Colonic mucosa (tissue), 4 donors: ENCODE data around the gene HJURP. TPM values are rescaled to one million over a fixed set of nuclear protein-coding genes. Genes with fewer than 3 reads are reported as not detected.

Experiments
- DNase-seq: peaks from one replicate; pipeline ENCODE4 v3.0.0-alpha.2; 2020
- H3K27ac ChIP-seq: fragments of 200-600 bp; one replicate; pipeline ENCODE4 v1.8.0; 2021
- H3K27me3 ChIP-seq: fragments of 200-600 bp; one replicate; pipeline ENCODE4 v1.8.0; 2021
- H3K36me3 ChIP-seq: fragments of 200-600 bp; one replicate; pipeline ENCODE4 v1.8.0; 2021
- H3K4me1 ChIP-seq: fragments of 200-600 bp; one replicate; pipeline ENCODE4 v1.8.0; 2021; ENCODE audit warnings: mild to moderate bottlenecking
- H3K4me3 ChIP-seq: fragments of 200-600 bp; one replicate; pipeline ENCODE4 v1.8.0; 2021
- H3K9ac ChIP-seq, 2 donors: one replicate each; pipeline ENCODE4 v1.7.0; 2013; ENCODE audit warnings: control low read depth in 2 of 2, low read depth in 2 of 2, low read length in 2 of 2
- H3K9me3 ChIP-seq: fragments of 200-600 bp; one replicate; pipeline ENCODE4 v1.8.0; 2021
- CTCF ChIP-seq: fragments of 200-600 bp; IDR thresholded peaks from one replicate; pipeline ENCODE4 v1.8.0; 2022; ENCODE audit warnings: antibody characterized with exemption, mild to moderate bottlenecking
- intact Hi-C: fragments of 100-400 bp; cut with DNase I; formaldehyde crosslinking; loops from one replicate; pipeline ENCODE4 v1.14.1; 2022
- total RNA-seq, 2 donors: library from RNA; stranded (reverse); fragmentation: NEBNext Ultra II Directional in 1 of 2; extraction: Animal tissue kit (Norgen Biotek cat#: 25700) in 1 of 2; gene quantifications; one replicate each; pipeline ENCODE4 v1.2.1, GENCODE V29; 2021
- donor health status: healthy.
- donor health status: DM: no; HTN: no; CAD: no.
- donor health status: DM: no; HTN: no; CAD: no.

The HJURP gene
- total RNA-seq, 2 donors from 2014 or later = 8.9 to 40.8 TPM

- Histone ChIP-seq H3K4me3 (no peak overlapping the region), H3K27ac (no peak overlapping the region), H3K4me1 (no peaks in the 10 kb centered on the region), H3K9ac (no peak overlapping the region), H3K36me3 (no peaks in the 10 kb centered on the region), H3K9me3 (no peaks in the 10 kb centered on the region), H3K27me3 (no peaks in the 10 kb centered on the region)
- no peak for DNase-seq
- intact Hi-C loops = no loop called here
- no peak for TF ChIP-seq CTCF
Measured at GRCh38 chr2:233815861-233816260, 38.5 kb downstream of the HJURP start.

GRCh38 chr2:233814056-233814835 lies 40.1 kb downstream of the HJURP start:
- Histone ChIP-seq H3K9me3 (no peaks in the 10 kb centered on the region), H3K27me3 (no peaks in the 10 kb centered on the region), H3K36me3 (no peaks in the 10 kb centered on the region), H3K4me3 (no peak overlapping the region), H3K4me1 (no peaks in the 10 kb centered on the region), H3K27ac (no peak overlapping the region), H3K9ac (no peak overlapping the region)
- intact Hi-C loops = no loop called here
- no peak for DNase-seq
- no peak for TF ChIP-seq CTCF

GRCh38 chr2:233813236-233814055 lies 40.9 kb downstream of the HJURP start:
- intact Hi-C loops = no loop called here
- H3K4me1 ChIP-seq = no peaks in the 10 kb centered on the region
- no peaks in the 10 kb centered on the region for H3K9me3 ChIP-seq
- H3K4me3 ChIP-seq = no peak overlapping the region
- H3K27me3 ChIP-seq = no peaks in the 10 kb centered on the region
- H3K36me3 ChIP-seq = no peaks in the 10 kb centered on the region
- TF ChIP-seq CTCF = no peak
- no peak overlapping the region for H3K27ac ChIP-seq
- no peak for DNase-seq
- H3K9ac ChIP-seq = no peak overlapping the region

GRCh38 chr2:233811732-233812131 lies 42.6 kb downstream of the HJURP start:
- no peaks in the 10 kb centered on the region for H3K36me3 ChIP-seq
- no peak overlapping the region for H3K9ac ChIP-seq
- H3K4me3 ChIP-seq = no peak overlapping the region
- no peaks in the 10 kb centered on the region for H3K9me3 ChIP-seq
- no peak for DNase-seq
- H3K27me3 ChIP-seq = no peaks in the 10 kb centered on the region
- intact Hi-C loops = no loop called here
- TF ChIP-seq CTCF = no peak
- no peak overlapping the region for H3K27ac ChIP-seq
- no peaks in the 10 kb centered on the region for H3K4me1 ChIP-seq

GRCh38 chr2:233811087-233811486 lies 43.2 kb downstream of the HJURP start:
- intact Hi-C loops = no loop called here
- Histone ChIP-seq H3K4me1 (no peaks in the 10 kb centered on the region), H3K27ac (no peak overlapping the region), H3K27me3 (no peaks in the 10 kb centered on the region), H3K9ac (no peak overlapping the region), H3K9me3 (no peaks in the 10 kb centered on the region), H3K4me3 (no peak overlapping the region), H3K36me3 (no peaks in the 10 kb centered on the region)
- DNase-seq = no peak
- TF ChIP-seq CTCF = no peak
